Vagina (tissue), 2 donors: ENCODE results near the gene ETS1.

Experiments used
- CTCF ChIP-seq, 3 experiments: fragments of 450-650 bp in 2 of 3; fragments of 200-600 bp in 1 of 3; sonication (generic) in 1 of 3; IDR thresholded peaks; one replicate each; pipeline ENCODE4 v1.5.1; 2017 to 2019; ENCODE audit warnings: antibody characterized with exemption in 3 of 3, mild to moderate bottlenecking in 2 of 3, moderate library complexity in 2 of 3
- POLR2A ChIP-seq, 2 donors: fragments of 450-650 bp; IDR thresholded peaks; one replicate each; pipeline ENCODE4 v1.6.1; 2017; ENCODE audit warnings: antibody characterized with exemption in 2 of 2, mild to moderate bottlenecking in 2 of 2, moderate library complexity in 2 of 2
- POLR2AphosphoS5 ChIP-seq, 2 donors: sonication (generic); formaldehyde crosslinking; IDR thresholded peaks; one replicate each; pipeline ENCODE4 v1.9.0; 2017; ENCODE audit warnings: antibody characterized with exemption in 2 of 2, mild to moderate bottlenecking in 2 of 2, low read depth in 1 of 2; ENCODE audit not compliant: insufficient read depth in 1 of 2

- no peak for TF ChIP-seq POLR2AphosphoS5 (IDR thresholded peaks at IDR 0.05; ENCODE audit: insufficient read depth in 1 of 2, low read depth in 1 of 2)
- no peak for TF ChIP-seq POLR2A (IDR thresholded peaks at IDR 0.05)
- no peak for TF ChIP-seq CTCF (IDR thresholded peaks at IDR 0.05)
These were observed 1.7 kb downstream of the ETS1 start for GRCh38 chr11:128585498-128586238.
